H1 (cell line): ENCODE results near the gene MSL1. TPM values are rescaled to one million over a fixed set of nuclear protein-coding genes. Genes with fewer than 3 reads are reported as not detected.

Experiments used
- CTCF ChIA-PET: fragments of 300-600 bp; sonication (Branson Sonifier 250); formaldehyde crosslinking; loops from one replicate; lab custom pipeline; 2021; ENCODE audit not compliant: partially characterized antibody; lab: Charles Lee
- POLR2A ChIA-PET: fragments of 300-600 bp; sonication (Branson Sonifier 250); formaldehyde crosslinking; loops from one replicate; lab custom pipeline; 2021; ENCODE audit warnings: inconsistent platforms; ENCODE audit not compliant: partially characterized antibody; lab: Charles Lee
- DNase-seq, 2 experiments: peaks; one replicate each; pipeline versions ENCODE4 v3.0.0 to v3.0.0-alpha.2; 2010 to 2022; ENCODE audit warnings: low spot score in 2 of 2, low read depth in 1 of 2, mixed read lengths in 1 of 2
- FAIRE-seq: peaks from 2 replicates; lab custom pipeline; 2011; peaks lifted over from hg19 to GRCh38; lab: Jason Lieb, UNC
- H2AFZ ChIP-seq: 2 replicates; pipeline ENCODE4 v1.8.1; 2012; ENCODE audit warnings: low read length, inconsistent platforms
- H2AK5ac ChIP-seq: 2 replicates; pipeline ENCODE4 v1.6.1; 2013; ENCODE audit warnings: low read depth, low read length
- H2BK120ac ChIP-seq: replicated peaks from 2 replicates; pipeline ENCODE3; 2013; ENCODE audit warnings: low read depth, low read length, inconsistent platforms
- H2BK12ac ChIP-seq: 2 replicates; pipeline ENCODE4 v1.6.1; 2013; ENCODE audit warnings: low read depth, low read length
- H2BK15ac ChIP-seq: 2 replicates; pipeline ENCODE4 v1.6.1; 2013; ENCODE audit warnings: low read length
- H2BK20ac ChIP-seq: 2 replicates; pipeline ENCODE4 v1.6.1; 2013; ENCODE audit warnings: low read length
- H2BK5ac ChIP-seq: 2 replicates; pipeline ENCODE4 v1.6.1; 2013; ENCODE audit warnings: low read depth, low read length
- H3K14ac ChIP-seq: 2 replicates; pipeline ENCODE4 v1.6.1; 2013; ENCODE audit warnings: inconsistent platforms; ENCODE audit not compliant: insufficient read length
- H3K18ac ChIP-seq: 2 replicates; pipeline ENCODE4 v1.6.1; 2013; ENCODE audit warnings: low read length; ENCODE audit errors: extremely low read depth
- H3K23ac ChIP-seq: 2 replicates; pipeline ENCODE4 v1.6.1; 2013; ENCODE audit warnings: inconsistent platforms; ENCODE audit not compliant: insufficient read length
- H3K23me2 ChIP-seq: 2 replicates; pipeline ENCODE4 v1.6.1; 2013; ENCODE audit warnings: low read depth, low read length
- H3K27ac ChIP-seq: 2 replicates; pipeline ENCODE4 v1.6.1; 2011; ENCODE audit warnings: low read depth, low read length, inconsistent platforms
- H3K27me3 ChIP-seq, 4 experiments: replicated peaks in 1 of 4; 1 replicate in 1 of 4; 2 replicates in 3 of 4; pipeline versions ENCODE4 v1.6.1 to v1.8.1; 2011 to 2013; ENCODE audit warnings: low read length in 3 of 4, mild to moderate bottlenecking in 3 of 4, inconsistent platforms in 2 of 4, mixed read lengths in 2 of 4, moderate library complexity in 1 of 4; ENCODE audit not compliant: control insufficient read depth in 3 of 4, insufficient read depth in 3 of 4; ENCODE audit errors: extremely low read depth in 1 of 4
- H3K36me3 ChIP-seq, 4 experiments: 2 replicates each; pipeline versions ENCODE4 v1.6.1 to v1.8.1; 2011 to 2013; ENCODE audit warnings: mild to moderate bottlenecking in 4 of 4, low read length in 3 of 4, moderate library complexity in 2 of 4, control low read depth in 1 of 4, inconsistent platforms in 1 of 4; ENCODE audit not compliant: insufficient read depth in 4 of 4, control insufficient read depth in 2 of 4
- H3K4ac ChIP-seq: replicated peaks from 2 replicates; pipeline ENCODE3; 2013; ENCODE audit warnings: low read length, low read depth, mixed read lengths, inconsistent platforms; ENCODE audit not compliant: insufficient read length
- H3K4me1 ChIP-seq, 4 experiments: replicated peaks in 1 of 4; 1 replicate in 1 of 4; 2 replicates in 3 of 4; pipeline versions ENCODE4 v1.6.1 to v1.8.1; 2011 to 2013; ENCODE audit warnings: low read length in 3 of 4, inconsistent platforms in 2 of 4, mixed read lengths in 1 of 4; ENCODE audit not compliant: insufficient read depth in 4 of 4, control insufficient read depth in 3 of 4
- H3K4me2 ChIP-seq, 2 experiments: 2 replicates each; pipeline versions ENCODE4 v1.6.1 to v1.8.1; 2011 to 2013; ENCODE audit warnings: low read depth in 2 of 2, low read length in 2 of 2, control low read depth in 1 of 2, inconsistent platforms in 1 of 2, mild to moderate bottlenecking in 1 of 2; ENCODE audit not compliant: insufficient read depth in 1 of 2
- H3K4me3 ChIP-seq, 4 experiments: fragments of 200-600, 300-600 bp in 1 of 4; sonication (generic), shearing (Covaris generic), sonication (Bioruptor Twin) in 1 of 4; 2 replicates each; pipeline versions ENCODE4 v1.5.1 to v1.8.1; 2011 to 2016; ENCODE audit warnings: low read length in 4 of 4, low read depth in 3 of 4, control low read depth in 2 of 4, inconsistent platforms in 2 of 4, mild to moderate bottlenecking in 2 of 4, mixed read lengths in 1 of 4, moderate library complexity in 1 of 4; ENCODE audit not compliant: insufficient read depth in 2 of 4; ENCODE audit errors: extremely low read depth in 1 of 4
- H3K56ac ChIP-seq: replicated peaks from 2 replicates; pipeline ENCODE3; 2013; ENCODE audit warnings: low read depth, mild to moderate bottlenecking, mixed read lengths, low read length, inconsistent platforms; ENCODE audit not compliant: insufficient read length
- H3K79me1 ChIP-seq: 2 replicates; pipeline ENCODE4 v1.6.1; 2013; ENCODE audit warnings: low read depth, low read length, control low read depth
- H3K79me2 ChIP-seq, 2 experiments: 2 replicates each; pipeline versions ENCODE4 v1.6.1 to v1.8.1; 2012 to 2013; ENCODE audit warnings: low read length in 2 of 2, mild to moderate bottlenecking in 2 of 2, inconsistent platforms in 1 of 2; ENCODE audit not compliant: insufficient read depth in 2 of 2, control insufficient read depth in 1 of 2
- H3K9ac ChIP-seq, 4 experiments: replicated peaks in 1 of 4; 1 replicate in 1 of 4; 2 replicates in 3 of 4; pipeline versions ENCODE4 v1.6.1 to v1.8.1; 2011 to 2013; ENCODE audit warnings: low read depth in 3 of 4, low read length in 3 of 4, control low read depth in 2 of 4, mild to moderate bottlenecking in 2 of 4, moderate library complexity in 2 of 4, inconsistent platforms in 1 of 4; ENCODE audit errors: extremely low read depth in 1 of 4
- H3K9me3 ChIP-seq, 2 experiments: 2 replicates each; pipeline versions ENCODE4 v1.6.1 to v1.8.1; 2012 to 2013; ENCODE audit warnings: mild to moderate bottlenecking in 2 of 2, moderate library complexity in 2 of 2, control low read depth in 1 of 2, inconsistent platforms in 1 of 2, low read depth in 1 of 2, low read length in 1 of 2, mixed read lengths in 1 of 2; ENCODE audit not compliant: insufficient read depth in 2 of 2
- H4K20me1 ChIP-seq, 2 experiments: replicated peaks in 1 of 2; 2 replicates each; pipeline versions ENCODE3 to v1.8.1; 2011 to 2013; ENCODE audit warnings: inconsistent platforms in 2 of 2, low read length in 2 of 2, mild to moderate bottlenecking in 1 of 2; ENCODE audit not compliant: insufficient read depth in 2 of 2, control insufficient read depth in 1 of 2
- H4K5ac ChIP-seq: 2 replicates; pipeline ENCODE4 v1.6.1; 2013; ENCODE audit warnings: low read length, low read depth, mixed read lengths, inconsistent platforms; ENCODE audit not compliant: insufficient read length
- H4K8ac ChIP-seq: 2 replicates; pipeline ENCODE4 v1.8.0; 2013; ENCODE audit warnings: mild to moderate bottlenecking, moderate library complexity, low read length, inconsistent platforms; ENCODE audit not compliant: insufficient read depth; ENCODE audit errors: extremely low read depth
- H4K91ac ChIP-seq: replicated peaks from 2 replicates; pipeline ENCODE3; 2013; ENCODE audit warnings: low read length, mixed read lengths, inconsistent platforms; ENCODE audit not compliant: insufficient read length
- SP1 ChIP-seq: IDR thresholded peaks from 2 replicates; pipeline ENCODE4 v1.6.1; 2011; ENCODE audit warnings: low read depth, low read length
- WGBS, 2 experiments: shearing (Covaris generic) in 1 of 2; methylation state at CpG; one replicate each; pipeline versions ENCODE4 v1.1.6 to v1.1.7; 2013 to 2015; ENCODE audit warnings: low lambda C conversion rate in 2 of 2, mixed read lengths in 2 of 2, inconsistent platforms in 1 of 2, low coverage in 1 of 2, missing lambda C conversion rate in 1 of 2; ENCODE audit not compliant: insufficient replicate concordance in 2 of 2, insufficient coverage in 1 of 2, insufficient read length in 1 of 2; ENCODE audit errors: extremely low coverage in 1 of 2, missing lambda C conversion rate in 1 of 2; 5-methylcytosine and 5-hydroxymethylcytosine counted together
- polyA plus RNA-seq, 7 experiments: library from polyadenylated mRNA; depleted of rRNA in 3 of 7; stranded (reverse) in 5 of 7; unstranded in 2 of 7; fragments of >200 nt in 5 of 7; fragments of 200-250 nt in 2 of 7; gene quantifications; 1 replicate in 5 of 7; 2 replicates in 1 of 7; 4 replicates in 1 of 7; pipeline versions ENCODE4 v1.2.1 to v1.2.3, GENCODE V29; 2011 to 2013; ENCODE audit warnings: missing spikeins in 2 of 7, mixed read lengths in 2 of 7
- total RNA-seq: library from RNA; stranded (reverse); fragmentation: NEBNext Ultra II Directional; extraction: Animal tissue kit (Norgen Biotek cat#: 25700); gene quantifications from 2 replicates; pipeline ENCODE4 v1.2.1, GENCODE V29; 2021

The MSL1 gene
- total and polyA plus RNA-seq, 2 of the 8 experiments (the other 6 are each of a cell fraction or from before 2014, with no cell fraction given): 24.1 to 66.5 TPM

DNA sequence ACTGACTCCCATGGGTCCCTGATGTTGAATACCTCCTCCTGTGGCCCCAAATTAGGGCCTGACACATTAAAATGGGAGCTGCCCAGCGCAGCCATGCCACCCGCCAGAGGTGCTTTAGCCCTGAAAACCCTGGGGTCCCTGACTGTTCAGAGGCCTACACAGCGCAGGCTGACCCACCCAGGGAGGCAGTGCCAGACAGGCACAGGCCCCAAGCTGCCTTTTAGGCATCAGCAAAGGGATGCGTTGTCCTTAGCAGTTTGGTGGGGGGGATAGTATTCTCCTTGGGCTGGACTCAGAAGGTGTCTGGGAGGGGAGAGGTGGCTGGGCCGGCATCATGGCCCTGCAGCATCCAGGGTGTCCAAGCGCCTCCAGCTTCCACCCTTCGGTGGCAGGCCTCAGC is 56.9 kb downstream of the MSL1 start:
- Histone ChIP-seq H3K4me3 (peak overlapping the region; percentile 29 to 80 (median 42); a peak in 5 of 8 replicates), H4K20me1 (peaks cover 2 to 19% of the 10 kb centered on the region in 2 experiments), H4K91ac (no peak overlapping the region), H3K4me1 (peaks cover 5 to 20% (median 15%) of the 10 kb centered on the region in 4 experiments; a peak in 6 of 7 replicates), H3K27me3 (no peaks in the 10 kb centered on the region), H3K4ac (no peak overlapping the region), H3K14ac (no peak overlapping the region), H3K36me3 (peaks cover 0 to 3% (median 1%) of the 10 kb centered on the region in 4 experiments; a peak in 3 of 8 replicates), H2BK20ac (no peak overlapping the region), H4K8ac (no peak overlapping the region), H2BK15ac (no peak overlapping the region), H2AK5ac (no peak overlapping the region; the same call in 1 of the 2 replicates), H3K79me2 (no peaks in the 10 kb centered on the region), H2AFZ (no peak overlapping the region), H3K4me2 (peak overlapping the region; percentile 59 to 91), H3K9me3 (no peaks in the 10 kb centered on the region), H3K27ac (no peak overlapping the region), H4K5ac (no peak overlapping the region), H3K79me1 (no peaks in the 10 kb centered on the region), H3K18ac (peak overlapping the region; percentile 48; the same call in 1 of the 2 replicates), H3K23ac (no peak overlapping the region), H2BK120ac (no peak overlapping the region), H3K56ac (no peak overlapping the region), H3K9ac (no peak overlapping the region), H3K23me2 (peaks cover 2% of the 10 kb centered on the region; the same call in 1 of the 2 replicates), H2BK12ac (no peak overlapping the region), H2BK5ac (no peak overlapping the region)
- DNase-seq (no peak), FAIRE-seq (no peak)
- ChIA-PET CTCF (interaction anchor here (1.1 to 7.3 kb wide), 4 partner anchors 11 to 163 kb away, joined by 3 to 59 read pairs (median 4); partner anchors contain the start of gene CSF3), POLR2A (interaction anchor here (1.0 to 9.1 kb wide), 11 partner anchors 8 to 106 kb away, joined by 3 to 105 read pairs (median 4); partner anchors contain the start of genes CASC3, MSL1 and WIPF2)
- no peak for TF ChIP-seq SP1
- 92% methylated on average over 7 of the region's 7 CpGs; no CpG with 5 or more reads in 1 of the 2 experiments for WGBS, 2 experiments
